Stomach (tissue), 4 donors: ENCODE measurements around the gene TMEM109.

ENCODE experiments used
- CTCF ChIP-seq, 7 experiments: fragments of 450-650 bp in 4 of 7; fragments of 200-600 bp in 3 of 7; sonication (generic) in 3 of 7; IDR thresholded peaks; one replicate each; pipeline ENCODE4 v1.5.1; 2016 to 2019; ENCODE audit warnings: antibody characterized with exemption in 7 of 7, control low read depth in 2 of 7, mild to moderate bottlenecking in 1 of 7
- EP300 ChIP-seq: sonication (generic); formaldehyde crosslinking; IDR thresholded peaks from one replicate; pipeline ENCODE4 v1.6.1; 2017; ENCODE audit warnings: antibody characterized with exemption
- POLR2A ChIP-seq, 4 donors: fragments of 450-650 bp; IDR thresholded peaks; one replicate each; pipeline ENCODE4 v1.6.1; 2016; ENCODE audit warnings: antibody characterized with exemption in 4 of 4, control low read depth in 2 of 4, mild to moderate bottlenecking in 1 of 4, moderate library complexity in 1 of 4
- POLR2AphosphoS5 ChIP-seq, 3 donors: sonication (generic); formaldehyde crosslinking; IDR thresholded peaks; one replicate each; pipeline ENCODE4 v1.6.1; 2016; ENCODE audit warnings: antibody characterized with exemption in 3 of 3

GRCh38 chr11:60926500-60926899, 12.5 kb downstream of the TMEM109 start:
- TF ChIP-seq POLR2AphosphoS5 (IDR thresholded peaks at IDR 0.05) (no peak), CTCF (IDR thresholded peaks at IDR 0.05) (no peak), POLR2A (IDR thresholded peaks at IDR 0.05) (no peak), EP300 (no peak)
